GM12892 (cell line): ENCODE results near the gene TBC1D28.
"Not testable (repeated sequence)": the region's sequence is repeated elsewhere in the genome, so short reads cannot be mapped to it uniquely, and the experiment has no call there.

ENCODE experiments used
- POLR2A ChIP-seq: IDR thresholded peaks from 2 replicates; pipeline ENCODE4 v1.6.1; 2011; ENCODE audit warnings: low read depth, low read length, control low read depth
- TAF1 ChIP-seq: IDR thresholded peaks from 2 replicates; pipeline ENCODE4 v1.6.1; 2011; ENCODE audit warnings: low read depth, mild to moderate bottlenecking, control low read depth, low read length, borderline replicate concordance

GRCh38 chr17:18681767-18682571, 37.8 kb upstream of the TBC1D28 start, which contains the start of gene FOXO3B:
- not testable (repeated sequence) for TF ChIP-seq TAF1, POLR2A
